Measurements from ENCODE around the gene CEP95. TPM values are rescaled to one million over a fixed set of nuclear protein-coding genes. Genes with fewer than 3 reads are reported as not detected.

Gene CEP95
- total and polyA plus RNA-seq, 10 of the 15 experiments (the other 5 are each of a cell fraction or from before 2014, with no cell fraction given): 17.7 to 54.9 (median 29.6) TPM

DNA sequence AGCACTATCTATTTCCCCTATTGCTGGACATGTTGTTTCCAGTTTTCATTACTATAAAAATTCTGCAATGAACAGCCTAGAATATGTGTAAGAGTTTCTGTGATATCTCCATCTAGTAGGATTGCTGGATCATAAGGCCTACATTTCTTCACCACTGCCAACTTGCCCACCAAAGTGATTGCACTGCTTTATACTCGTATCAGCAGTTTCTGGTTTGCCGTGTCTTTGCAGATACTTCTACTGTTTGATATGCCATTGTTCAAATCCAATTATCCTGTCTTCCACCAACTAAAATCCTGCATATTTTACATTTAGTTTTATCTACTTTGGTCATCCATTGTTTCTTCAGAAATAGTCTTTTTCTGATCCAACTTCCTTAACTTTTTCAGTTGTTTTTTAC lies 21.1 kb downstream of the CEP95 start:
- peaks cover 12 to 51% of the 10 kb centered on the region in 2 experiments for H3K36me3 ChIP-seq (ENCODE audit: control insufficient read depth in 2 of 2, insufficient read depth in 2 of 2, low read length in 1 of 2)
- SMC1A ChIA-PET (ENCODE audit: uncharacterized antibody, unreplicated experiment): interaction anchor here (0.7 to 2.3 kb wide), 5 partner anchors 12 to 108 kb away, joined by 3 to 9 read pairs (median 3); no protein-coding TSS in a partner anchor

More for the DNA sequence above, 21.1 kb downstream of the CEP95 start:
- TF ChIP-seq FOS (IDR thresholded peaks at IDR 0.05; ENCODE audit: borderline replicate concordance, extremely low read depth, insufficient read length) (no peak), SMAD5 (IDR thresholded peaks at IDR 0.05; ENCODE audit: low read depth) (no peak), ZNF217 (IDR thresholded peaks at IDR 0.05) (no peak), EZH2 (IDR thresholded peaks at IDR 0.05; ENCODE audit: borderline replicate concordance, control insufficient read depth, low read depth, low read length) (no peak), IKZF2 (IDR thresholded peaks at IDR 0.05) (no peak), RBBP5 (conservative IDR thresholded peaks at IDR 0.05) (no peak), SUPT20H (IDR thresholded peaks at IDR 0.05; ENCODE audit: borderline replicate concordance, control insufficient read depth, low read depth, low read length) (no peak), PAX5 (IDR thresholded peaks at IDR 0.05; ENCODE audit: borderline replicate concordance, low read depth, low read length) (no peak), CHD2 (IDR thresholded peaks at IDR 0.05; ENCODE audit: borderline replicate concordance, low read depth, low read length) (no peak), NBN (IDR thresholded peaks at IDR 0.05) (no peak), KAT2A (conservative IDR thresholded peaks at IDR 0.05; ENCODE audit: control insufficient read depth, low read depth, low read length) (no peak), RB1 (IDR thresholded peaks at IDR 0.05; ENCODE audit: borderline replicate concordance) (no peak), ZNF622 (IDR thresholded peaks at IDR 0.05) (no peak)
- TF ChIP-seq, protein P1, sequence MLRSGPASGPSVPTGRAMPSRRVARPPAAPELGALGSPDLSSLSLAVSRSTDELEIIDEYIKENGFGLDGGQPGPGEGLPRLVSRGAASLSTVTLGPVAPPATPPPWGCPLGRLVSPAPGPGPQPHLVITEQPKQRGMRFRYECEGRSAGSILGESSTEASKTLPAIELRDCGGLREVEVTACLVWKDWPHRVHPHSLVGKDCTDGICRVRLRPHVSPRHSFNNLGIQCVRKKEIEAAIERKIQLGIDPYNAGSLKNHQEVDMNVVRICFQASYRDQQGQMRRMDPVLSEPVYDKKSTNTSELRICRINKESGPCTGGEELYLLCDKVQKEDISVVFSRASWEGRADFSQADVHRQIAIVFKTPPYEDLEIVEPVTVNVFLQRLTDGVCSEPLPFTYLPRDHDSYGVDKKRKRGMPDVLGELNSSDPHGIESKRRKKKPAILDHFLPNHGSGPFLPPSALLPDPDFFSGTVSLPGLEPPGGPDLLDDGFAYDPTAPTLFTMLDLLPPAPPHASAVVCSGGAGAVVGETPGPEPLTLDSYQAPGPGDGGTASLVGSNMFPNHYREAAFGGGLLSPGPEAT (IDR thresholded peaks at IDR 0.05; ENCODE audit: low read depth): no peak
- TF ChIP-seq, protein P2, sequence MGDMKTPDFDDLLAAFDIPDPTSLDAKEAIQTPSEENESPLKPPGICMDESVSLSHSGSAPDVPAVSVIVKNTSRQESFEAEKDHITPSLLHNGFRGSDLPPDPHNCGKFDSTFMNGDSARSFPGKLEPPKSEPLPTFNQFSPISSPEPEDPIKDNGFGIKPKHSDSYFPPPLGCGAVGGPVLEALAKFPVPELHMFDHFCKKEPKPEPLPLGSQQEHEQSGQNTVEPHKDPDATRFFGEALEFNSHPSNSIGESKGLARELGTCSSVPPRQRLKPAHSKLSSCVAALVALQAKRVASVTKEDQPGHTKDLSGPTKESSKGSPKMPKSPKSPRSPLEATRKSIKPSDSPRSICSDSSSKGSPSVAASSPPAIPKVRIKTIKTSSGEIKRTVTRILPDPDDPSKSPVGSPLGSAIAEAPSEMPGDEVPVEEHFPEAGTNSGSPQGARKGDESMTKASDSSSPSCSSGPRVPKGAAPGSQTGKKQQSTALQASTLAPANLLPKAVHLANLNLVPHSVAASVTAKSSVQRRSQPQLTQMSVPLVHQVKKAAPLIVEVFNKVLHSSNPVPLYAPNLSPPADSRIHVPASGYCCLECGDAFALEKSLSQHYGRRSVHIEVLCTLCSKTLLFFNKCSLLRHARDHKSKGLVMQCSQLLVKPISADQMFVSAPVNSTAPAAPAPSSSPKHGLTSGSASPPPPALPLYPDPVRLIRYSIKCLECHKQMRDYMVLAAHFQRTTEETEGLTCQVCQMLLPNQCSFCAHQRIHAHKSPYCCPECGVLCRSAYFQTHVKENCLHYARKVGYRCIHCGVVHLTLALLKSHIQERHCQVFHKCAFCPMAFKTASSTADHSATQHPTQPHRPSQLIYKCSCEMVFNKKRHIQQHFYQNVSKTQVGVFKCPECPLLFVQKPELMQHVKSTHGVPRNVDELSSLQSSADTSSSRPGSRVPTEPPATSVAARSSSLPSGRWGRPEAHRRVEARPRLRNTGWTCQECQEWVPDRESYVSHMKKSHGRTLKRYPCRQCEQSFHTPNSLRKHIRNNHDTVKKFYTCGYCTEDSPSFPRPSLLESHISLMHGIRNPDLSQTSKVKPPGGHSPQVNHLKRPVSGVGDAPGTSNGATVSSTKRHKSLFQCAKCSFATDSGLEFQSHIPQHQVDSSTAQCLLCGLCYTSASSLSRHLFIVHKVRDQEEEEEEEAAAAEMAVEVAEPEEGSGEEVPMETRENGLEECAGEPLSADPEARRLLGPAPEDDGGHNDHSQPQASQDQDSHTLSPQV (IDR thresholded peaks at IDR 0.05): no peak
- Histone ChIP-seq H3K27me3 (replicated peaks in 1 of 2; ENCODE audit: control insufficient read depth in 2 of 2, insufficient read depth in 2 of 2, low read length in 1 of 2) (no peaks in the 10 kb centered on the region), H3K27ac (ENCODE audit: control insufficient read depth, insufficient read depth) (no peak overlapping the region), H3K9ac (ENCODE audit: control insufficient read depth, insufficient read depth, low read length) (no peak overlapping the region), H3K4me2 (ENCODE audit: control insufficient read depth, insufficient read depth) (no peak overlapping the region), H2AFZ (ENCODE audit: control insufficient read depth, low read depth, low read length) (no peak overlapping the region), H3K4me1 (ENCODE audit: control insufficient read depth, insufficient read depth, low read length) (no peaks in the 10 kb centered on the region), H3K79me2 (ENCODE audit: control insufficient read depth, insufficient read depth, low read length) (no peaks in the 10 kb centered on the region), H4K20me1 (ENCODE audit: control insufficient read depth, insufficient read depth) (no peaks in the 10 kb centered on the region), H3K4me3 (no peak overlapping the region), H3K9me3 (replicated peaks; ENCODE audit: control insufficient read depth, insufficient read depth, low read length) (no peaks in the 10 kb centered on the region)
- DNase-seq (ENCODE audit: low read depth, low spot score) (no peak), ATAC-seq (no peak), FAIRE-seq (no peak)
- CTCF ChIA-PET: interaction anchor here (0.7 to 1.2 kb wide), 4 partner anchors 13 to 121 kb away, joined by 3 to 4 read pairs (median 3); no protein-coding TSS in a partner anchor
- no TSS peak for BruUV-seq (replicated peaks)
- RAD21 ChIA-PET (ENCODE audit: unreplicated experiment): no interaction called here
- POLR2A ChIA-PET: interaction anchor here (1.2 kb wide), 1 partner anchor 20 kb away, joined by 3 read pairs; no protein-coding TSS in a partner anchor
- WGBS (ENCODE audit: insufficient coverage, insufficient replicate concordance, low lambda C conversion rate, missing lambda C conversion rate): 100% methylated on average over 2 of the region's 2 CpGs
- in situ Hi-C loops (cut with MboI): no loop called here
- intact Hi-C loops (cut with micrococcal nuclease; ENCODE audit: unreplicated experiment): no loop called here

All from GM12878 (cell line).